ENCODE measurements around the gene ARSG.
"Not testable (repeated sequence)": the region's sequence is repeated elsewhere in the genome, so short reads cannot be mapped to it uniquely, and the experiment has no call there.

DNA sequence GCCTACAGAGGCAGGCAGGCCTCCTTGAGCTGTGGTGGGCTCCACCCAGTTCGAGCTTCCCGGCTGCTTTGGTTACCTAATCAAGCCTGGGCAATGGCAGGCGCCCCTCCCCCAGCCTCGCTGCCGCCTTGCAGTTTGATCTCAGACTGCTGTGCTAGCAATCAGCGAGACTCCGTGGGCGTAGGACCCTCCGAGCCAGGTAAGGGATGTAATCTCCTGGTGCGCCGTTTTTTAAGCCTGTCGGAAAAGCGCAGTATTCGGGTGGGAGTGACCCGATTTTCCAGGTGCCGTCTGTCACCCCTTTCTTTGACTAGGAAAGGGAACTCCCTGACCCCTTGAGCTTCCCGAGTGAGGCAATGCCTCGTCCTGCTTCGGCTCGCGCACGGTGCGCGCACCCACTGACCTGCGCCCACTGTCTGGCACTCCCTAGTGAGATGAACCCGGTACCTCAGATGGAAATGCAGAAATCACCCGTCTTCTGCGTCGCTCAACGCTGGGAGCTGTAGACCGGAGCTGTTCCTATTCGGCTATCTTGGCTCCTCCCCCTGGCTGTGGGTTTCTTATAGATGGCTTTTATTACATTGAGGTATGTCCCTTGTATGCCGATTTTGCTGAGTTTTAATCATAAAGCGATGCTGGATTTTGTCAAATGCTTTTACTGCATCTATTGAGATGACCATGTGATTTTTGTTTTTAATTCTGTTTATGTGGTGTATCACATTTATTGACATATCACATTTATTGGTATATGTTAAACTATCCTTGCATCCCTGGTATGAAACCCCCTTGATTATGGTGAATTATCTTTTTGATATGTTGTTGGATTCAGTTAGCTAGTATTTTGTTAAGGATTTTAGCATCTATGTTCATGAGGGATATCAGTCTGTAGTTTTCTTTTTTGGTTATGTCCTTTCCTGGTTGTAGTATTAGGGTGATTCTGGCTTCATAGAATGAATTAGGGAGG is 122.6 kb downstream of the ARSG start:
- TF ChIP-seq, protein P1, sequence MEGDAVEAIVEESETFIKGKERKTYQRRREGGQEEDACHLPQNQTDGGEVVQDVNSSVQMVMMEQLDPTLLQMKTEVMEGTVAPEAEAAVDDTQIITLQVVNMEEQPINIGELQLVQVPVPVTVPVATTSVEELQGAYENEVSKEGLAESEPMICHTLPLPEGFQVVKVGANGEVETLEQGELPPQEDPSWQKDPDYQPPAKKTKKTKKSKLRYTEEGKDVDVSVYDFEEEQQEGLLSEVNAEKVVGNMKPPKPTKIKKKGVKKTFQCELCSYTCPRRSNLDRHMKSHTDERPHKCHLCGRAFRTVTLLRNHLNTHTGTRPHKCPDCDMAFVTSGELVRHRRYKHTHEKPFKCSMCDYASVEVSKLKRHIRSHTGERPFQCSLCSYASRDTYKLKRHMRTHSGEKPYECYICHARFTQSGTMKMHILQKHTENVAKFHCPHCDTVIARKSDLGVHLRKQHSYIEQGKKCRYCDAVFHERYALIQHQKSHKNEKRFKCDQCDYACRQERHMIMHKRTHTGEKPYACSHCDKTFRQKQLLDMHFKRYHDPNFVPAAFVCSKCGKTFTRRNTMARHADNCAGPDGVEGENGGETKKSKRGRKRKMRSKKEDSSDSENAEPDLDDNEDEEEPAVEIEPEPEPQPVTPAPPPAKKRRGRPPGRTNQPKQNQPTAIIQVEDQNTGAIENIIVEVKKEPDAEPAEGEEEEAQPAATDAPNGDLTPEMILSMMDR (IDR thresholded peaks at IDR 0.05; ENCODE audit: low read length) = not testable (repeated sequence)
- TF ChIP-seq EZH2 (IDR thresholded peaks at IDR 0.05; ENCODE audit: borderline replicate concordance, low read length) = not testable (repeated sequence)

Data from OCI-LY1 (cell line).